HT1080 (cell line): Measurements from ENCODE around the gene SLC25A40. TPM values are rescaled to one million over a fixed set of nuclear protein-coding genes. Genes with fewer than 3 reads are reported as not detected.
A peak's percentile ranks its signal among the peaks of the same experiment; 100 is the strongest.
"Not testable (repeated sequence)": the region's sequence is repeated elsewhere in the genome, so short reads cannot be mapped to it uniquely, and the experiment has no call there.

Source experiments
- DNase-seq: peaks from one replicate; pipeline ENCODE4 v3.0.0-alpha.2; 2015; ENCODE audit warnings: low read depth
- polyA plus RNA-seq, 2 experiments: library from polyadenylated mRNA; depleted of rRNA; stranded (reverse); fragments of >200 nt; gene quantifications; 2 replicates each; pipeline ENCODE4 v1.2.3, GENCODE V29; 2015
- total RNA-seq: library from RNA; depleted of rRNA; stranded (reverse); fragments of >200 nt; shearing (Covaris generic); gene quantifications from 2 replicates; pipeline ENCODE4 v1.2.3, GENCODE V29; 2014; rRNA removed

Gene SLC25A40, protein sequence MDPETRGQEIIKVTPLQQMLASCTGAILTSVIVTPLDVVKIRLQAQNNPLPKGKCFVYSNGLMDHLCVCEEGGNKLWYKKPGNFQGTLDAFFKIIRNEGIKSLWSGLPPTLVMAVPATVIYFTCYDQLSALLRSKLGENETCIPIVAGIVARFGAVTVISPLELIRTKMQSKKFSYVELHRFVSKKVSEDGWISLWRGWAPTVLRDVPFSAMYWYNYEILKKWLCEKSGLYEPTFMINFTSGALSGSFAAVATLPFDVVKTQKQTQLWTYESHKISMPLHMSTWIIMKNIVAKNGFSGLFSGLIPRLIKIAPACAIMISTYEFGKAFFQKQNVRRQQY
- 7.6 and 7.9 TPM in 2 replicates for total RNA-seq
- 14.8 and 18.1 TPM in 2 replicates for polyA plus RNA-seq (2015; cell fraction: cytosol; rRNA removed)
- polyA plus RNA-seq (2015; cell fraction: nucleus; rRNA removed): 39.2 and 64.1 TPM in 2 replicates

DNA sequence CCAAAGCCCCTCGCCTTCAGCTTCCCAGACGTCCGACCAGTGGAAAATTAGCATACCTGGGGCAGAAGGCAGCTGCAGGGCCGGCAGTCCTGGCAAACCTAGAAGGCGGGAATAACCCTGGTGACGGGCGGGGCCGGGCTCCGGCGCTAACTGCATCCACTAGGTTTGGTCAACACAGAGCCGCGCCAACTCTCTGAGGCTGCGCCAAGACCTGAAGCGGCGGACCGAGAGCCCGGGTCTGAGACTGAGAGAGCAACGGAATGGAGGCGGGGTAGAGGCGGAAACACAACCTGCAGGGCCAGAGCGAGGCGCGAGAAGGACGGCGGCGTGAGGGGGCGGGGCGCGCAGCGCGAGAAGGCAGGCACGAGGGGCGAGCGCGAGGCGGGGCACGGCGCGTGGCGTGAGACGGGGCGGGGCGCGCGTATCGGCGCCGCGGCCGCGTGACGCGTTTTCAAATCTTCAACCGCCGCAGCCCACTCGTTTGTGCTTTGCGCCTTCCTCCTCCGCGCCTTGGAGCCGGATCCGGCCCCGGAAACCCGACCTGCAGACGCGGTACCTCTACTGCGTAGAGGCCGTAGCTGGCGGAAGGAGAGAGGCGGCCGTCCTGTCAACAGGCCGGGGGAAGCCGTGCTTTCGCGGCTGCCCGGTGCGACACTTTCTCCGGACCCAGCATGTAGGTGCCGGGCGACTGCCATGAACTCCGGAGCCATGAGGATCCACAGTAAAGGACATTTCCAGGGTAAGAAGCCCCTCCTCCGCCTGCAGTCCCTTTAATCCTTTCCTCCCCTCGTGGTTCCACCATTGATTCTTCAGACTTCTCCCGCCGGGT is at the start of gene SLC25A40, which contains the start of gene DBF4:
Gene SLC25A40 (minus strand): TSS at position 321 of the 829 bp plus-strand sequence. CDS start 17,633 bp downstream, outside the sequence.
Gene DBF4 (plus strand): TSS at position 454 of the 829 bp plus-strand sequence. CDS start 240 bp downstream, at position 694.
- peak; percentile 96 for DNase-seq

DNA sequence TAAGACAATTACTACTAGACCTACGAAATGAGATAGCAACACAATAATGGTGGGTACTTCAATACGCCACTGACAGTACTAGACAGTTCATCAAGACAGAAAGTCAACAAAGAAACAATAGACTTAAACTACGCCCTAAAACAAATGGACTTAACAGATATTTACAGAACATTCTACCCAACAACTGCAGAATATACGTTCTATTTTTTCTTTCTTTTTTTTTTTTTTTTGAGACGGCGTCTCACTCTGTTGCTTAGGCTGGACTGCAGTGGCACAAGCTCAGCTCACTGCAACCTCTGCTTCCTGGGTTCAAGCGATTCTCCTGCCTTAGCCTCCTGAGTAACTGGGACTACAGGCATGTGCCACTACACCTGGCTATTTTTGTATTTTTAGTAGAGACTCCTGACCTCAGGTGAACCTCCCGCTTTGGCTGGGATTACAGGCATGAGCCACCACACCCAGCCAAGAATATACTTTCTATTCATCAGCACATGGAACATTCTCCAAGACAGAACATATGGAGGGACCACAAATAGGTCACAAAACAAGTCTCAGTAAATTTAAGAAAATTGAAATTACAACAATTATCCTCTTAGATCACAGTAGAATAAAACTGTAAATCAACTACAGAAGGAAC is 46.7 kb upstream of the SLC25A40 start:
- not testable (repeated sequence) for DNase-seq

DNA sequence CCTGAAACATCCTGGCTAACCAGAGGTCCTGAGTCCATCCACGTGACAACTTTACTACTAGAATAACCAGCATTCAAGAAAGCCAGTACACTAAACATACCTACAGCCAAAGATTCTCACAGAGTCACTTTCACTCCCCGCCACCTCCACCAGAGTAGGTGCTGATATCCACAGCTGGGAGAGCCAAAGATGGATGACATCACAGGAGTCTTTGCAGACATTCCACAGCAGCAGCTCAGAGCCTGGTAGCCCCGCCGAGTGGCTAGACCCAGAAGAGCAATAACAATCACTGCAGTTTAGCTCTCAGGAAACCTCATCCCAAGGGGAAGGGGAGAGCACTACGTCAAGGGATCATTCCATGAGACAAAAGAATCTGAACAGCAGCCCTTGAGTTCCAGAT is 44.4 kb upstream of the SLC25A40 start:
- DNase-seq: no peak

DNA sequence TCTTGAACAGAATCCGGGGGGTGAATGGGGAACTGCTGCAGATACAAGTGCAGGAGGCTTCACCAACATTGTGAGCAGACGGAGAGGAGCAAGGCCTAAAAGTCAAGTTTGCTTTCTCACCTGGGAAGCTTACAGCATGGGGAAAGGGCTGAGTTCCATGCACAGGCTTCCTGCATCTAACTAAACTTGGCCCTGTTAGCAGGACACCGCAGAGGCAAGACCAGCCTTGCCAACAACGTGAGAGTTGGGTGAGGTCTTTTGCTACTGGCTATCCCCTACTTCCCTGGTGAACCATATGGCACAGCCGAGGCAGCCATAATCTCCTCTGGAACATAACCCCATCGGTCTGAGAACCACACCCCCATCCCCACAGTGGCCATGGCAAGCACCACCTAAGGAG is 43.7 kb upstream of the SLC25A40 start:
- DNase-seq: no peak

DNA sequence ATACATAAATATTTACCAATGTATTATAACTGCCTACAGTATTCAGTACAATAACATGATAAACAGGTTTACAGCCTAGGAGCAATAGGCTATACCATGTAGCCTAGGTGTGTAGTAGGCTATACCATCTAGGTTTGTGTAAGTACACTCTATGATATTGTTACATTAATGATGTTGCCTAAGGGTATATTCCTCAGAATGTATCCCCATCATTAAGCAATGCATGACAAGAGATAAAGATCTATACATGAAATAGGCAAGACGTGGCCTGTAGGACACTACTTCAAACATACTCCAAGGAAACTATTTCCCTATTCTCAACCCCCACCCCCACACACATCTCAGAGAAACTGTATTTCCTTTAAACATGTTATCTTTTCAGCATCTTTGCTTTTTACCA is 42.6 kb upstream of the SLC25A40 start:
- DNase-seq: no peak

DNA sequence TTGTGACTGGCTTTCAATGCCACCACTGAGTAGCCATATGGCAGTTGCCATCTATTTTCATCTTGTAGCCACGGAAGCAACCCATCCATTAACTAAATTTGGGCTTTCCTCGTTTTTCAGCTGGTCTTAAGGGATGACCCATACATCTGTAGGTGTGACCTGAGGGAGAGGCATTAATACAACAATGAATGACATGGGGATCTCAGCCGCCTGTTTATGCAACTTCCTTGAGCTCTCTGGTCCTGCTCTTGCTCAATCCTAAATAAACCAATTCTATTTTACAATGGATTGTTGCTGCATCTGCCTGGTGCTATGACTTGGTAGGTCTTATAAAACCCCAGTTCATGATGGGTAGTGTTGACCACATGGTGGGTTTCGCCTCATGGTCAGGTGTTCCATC is 36.0 kb upstream of the SLC25A40 start:
- no peak for DNase-seq

DNA sequence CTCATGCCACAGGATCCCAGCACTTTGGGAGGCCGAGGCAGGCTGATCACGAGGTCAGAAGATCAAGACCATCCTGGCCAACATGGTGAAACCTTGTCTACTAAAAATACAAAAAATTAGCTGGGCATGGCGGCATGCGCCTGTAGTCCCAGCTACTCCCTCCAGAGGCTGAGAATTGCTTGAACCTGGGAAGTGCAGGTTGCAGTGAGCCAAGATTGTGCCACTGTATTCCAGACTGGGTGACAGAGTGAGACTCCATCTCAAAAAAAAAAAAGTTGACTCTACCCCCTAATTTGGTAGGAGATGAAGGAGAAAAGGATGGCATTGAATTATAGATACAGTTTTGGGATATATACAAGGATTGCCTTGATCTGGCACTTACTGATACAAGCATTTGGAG is 32.7 kb upstream of the SLC25A40 start:
- not testable (repeated sequence) for DNase-seq

DNA sequence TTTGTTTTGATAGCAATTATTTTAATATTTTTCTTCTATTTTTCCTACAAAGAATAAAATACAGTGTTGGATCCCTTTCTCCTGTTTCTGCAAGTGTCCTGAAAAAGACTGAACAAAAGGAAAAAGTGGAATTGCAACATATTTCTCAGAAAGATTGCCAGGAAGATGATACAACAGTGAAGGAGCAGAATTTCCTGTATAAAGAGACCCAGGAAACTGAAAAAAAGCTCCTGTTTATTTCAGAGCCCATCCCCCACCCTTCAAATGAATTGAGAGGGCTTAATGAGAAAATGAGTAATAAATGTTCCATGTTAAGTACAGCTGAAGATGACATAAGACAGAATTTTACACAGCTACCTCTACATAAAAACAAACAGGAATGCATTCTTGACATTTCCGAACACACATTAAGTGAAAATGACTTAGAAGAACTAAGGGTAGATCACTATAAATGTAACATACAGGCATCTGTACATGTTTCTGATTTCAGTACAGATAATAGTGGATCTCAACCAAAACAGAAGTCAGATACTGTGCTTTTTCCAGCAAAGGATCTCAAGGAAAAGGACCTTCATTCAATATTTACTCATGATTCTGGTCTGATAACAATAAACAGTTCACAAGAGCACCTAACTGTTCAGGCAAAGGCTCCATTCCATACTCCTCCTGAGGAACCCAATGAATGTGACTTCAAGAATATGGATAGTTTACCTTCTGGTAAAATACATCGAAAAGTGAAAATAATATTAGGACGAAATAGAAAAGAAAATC is 31.2 kb upstream of the SLC25A40 start:
- not testable (repeated sequence) for DNase-seq

DNA sequence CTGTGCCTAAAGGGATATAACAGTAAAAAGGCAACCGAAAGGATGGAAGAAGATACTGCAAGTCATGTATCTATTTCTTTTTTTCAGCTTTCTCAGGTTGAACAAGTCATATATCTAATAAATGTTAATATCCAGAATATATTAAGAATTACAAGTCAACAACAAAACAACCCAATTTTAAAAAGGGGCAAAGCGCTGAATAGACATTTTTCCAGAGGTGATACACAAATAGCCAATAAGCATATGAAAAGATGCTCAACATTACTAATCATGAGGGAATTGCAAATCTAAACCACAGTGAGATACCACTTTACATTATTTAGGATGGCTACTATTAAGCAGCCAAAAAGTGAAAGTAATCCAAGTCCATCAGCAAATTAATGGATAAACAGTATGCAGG is 23.1 kb upstream of the SLC25A40 start:
- no peak for DNase-seq

DNA sequence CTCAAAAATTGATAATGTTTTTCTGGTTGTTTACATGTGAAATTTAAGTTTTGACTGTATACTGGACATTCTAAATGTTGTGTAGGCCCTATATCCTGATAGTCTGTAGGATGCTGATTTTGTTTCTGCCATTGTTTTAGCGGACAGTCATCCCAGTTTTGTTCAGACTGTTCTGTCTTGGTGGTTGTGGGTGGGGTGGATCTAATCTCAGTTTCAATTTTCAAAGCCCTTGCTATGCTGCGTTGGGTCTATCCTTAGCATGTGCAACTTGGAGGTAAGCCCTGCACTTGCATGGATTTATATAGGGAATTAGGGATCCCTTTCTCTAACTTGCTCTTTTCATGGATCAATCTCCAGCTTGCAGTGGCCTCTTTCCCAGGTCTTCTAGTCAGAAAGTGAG is 19.2 kb upstream of the SLC25A40 start:
- DNase-seq: no peak

DNA sequence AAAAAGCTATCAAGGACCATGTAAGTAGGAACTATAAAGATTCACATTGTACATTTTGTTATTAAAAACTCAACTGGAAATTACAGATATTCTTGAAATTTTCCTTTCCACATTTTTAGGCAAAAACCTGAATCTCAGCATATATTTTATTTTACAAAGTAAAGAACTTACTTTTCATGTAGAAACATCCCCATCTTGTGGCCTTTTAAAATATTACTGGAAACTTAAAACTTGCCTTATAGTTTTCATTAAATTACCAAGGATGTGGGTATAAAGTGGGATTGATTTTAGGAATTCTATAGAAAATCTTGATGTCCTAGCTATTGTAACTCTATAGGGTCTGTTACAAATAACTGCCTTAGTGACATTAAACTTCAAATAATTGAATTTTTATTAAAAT is 10.7 kb upstream of the SLC25A40 start:
- peak; percentile 20 for DNase-seq

DNA sequence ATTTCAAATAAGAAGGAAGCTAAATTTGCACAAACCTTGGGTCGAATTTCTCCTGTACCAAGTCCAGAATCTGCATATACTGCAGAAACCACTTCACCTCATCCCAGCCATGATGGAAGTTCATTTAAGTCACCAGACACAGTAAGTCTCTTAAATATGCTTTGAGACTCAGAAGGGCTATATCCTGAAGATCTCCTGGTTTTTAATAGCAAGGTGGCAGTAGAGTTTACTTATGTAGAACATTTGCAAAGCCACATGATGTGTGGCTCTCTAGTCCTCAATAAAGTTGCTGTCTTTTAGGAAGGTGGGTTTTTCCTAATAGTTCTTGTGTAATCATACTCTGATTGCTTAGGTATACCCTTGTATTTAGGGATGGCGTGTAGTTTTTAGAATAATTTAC is 8.9 kb upstream of the SLC25A40 start:
- no peak for DNase-seq

DNA sequence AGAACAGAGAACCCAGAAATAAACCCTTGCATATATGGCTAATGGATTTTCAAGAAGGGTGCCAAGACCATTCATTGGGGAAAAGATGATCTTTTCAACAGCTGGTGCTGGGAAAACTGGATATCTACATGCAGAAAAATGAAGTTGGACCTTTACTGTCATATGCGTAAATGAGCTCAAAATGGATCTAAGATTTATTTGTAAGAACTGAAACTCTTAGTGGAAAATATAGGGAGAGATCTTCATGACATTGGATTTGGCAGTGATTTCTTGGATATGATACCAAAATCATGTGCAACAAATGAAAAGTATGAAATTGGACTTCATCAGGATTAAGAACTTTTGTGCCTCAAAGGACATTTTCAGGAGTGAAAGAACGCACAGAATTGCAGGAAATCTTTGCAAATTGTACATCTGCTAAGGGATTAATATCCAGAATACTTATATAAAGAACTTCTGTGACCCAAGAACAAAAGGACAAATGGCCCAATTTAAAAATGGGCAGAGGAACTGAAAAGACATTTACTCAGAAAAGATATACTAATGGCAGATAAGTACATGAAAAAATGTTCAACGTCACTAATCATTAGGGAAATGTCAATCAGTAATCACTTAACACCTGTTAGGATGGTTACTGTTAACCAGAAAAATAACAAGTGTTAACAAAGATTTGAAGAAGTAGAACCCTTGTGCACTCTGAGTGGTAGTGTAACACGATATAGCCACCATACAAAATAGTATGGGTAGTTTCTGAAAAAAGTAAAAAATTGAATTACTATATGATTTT is 6.2 kb upstream of the SLC25A40 start:
- DNase-seq: no peak

DNA sequence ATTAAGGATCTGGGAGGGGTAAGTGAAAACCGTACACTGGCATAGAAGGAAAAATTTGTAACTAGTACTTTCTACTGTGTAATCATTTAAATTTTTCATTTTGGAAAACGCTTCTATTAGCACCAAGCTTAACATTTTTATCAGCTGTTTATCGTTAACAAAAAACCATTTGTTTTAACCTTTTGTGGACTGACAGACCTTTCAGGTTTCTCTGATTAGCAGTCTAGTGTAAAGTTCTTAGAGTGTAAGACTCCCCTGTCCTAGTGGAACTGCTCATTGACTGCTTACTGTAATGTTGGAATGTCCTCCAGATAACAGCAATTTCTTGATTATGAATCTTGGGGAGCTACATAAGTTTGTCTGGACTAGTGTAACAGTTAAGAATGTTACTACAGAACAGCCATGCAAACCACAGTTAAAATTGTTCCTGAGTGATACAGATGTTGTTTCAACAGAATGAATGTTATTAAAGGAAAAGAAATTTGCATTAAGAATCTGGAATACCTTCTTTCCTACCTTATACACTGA is 2.1 kb upstream of the SLC25A40 start:
- no peak for DNase-seq

DNA sequence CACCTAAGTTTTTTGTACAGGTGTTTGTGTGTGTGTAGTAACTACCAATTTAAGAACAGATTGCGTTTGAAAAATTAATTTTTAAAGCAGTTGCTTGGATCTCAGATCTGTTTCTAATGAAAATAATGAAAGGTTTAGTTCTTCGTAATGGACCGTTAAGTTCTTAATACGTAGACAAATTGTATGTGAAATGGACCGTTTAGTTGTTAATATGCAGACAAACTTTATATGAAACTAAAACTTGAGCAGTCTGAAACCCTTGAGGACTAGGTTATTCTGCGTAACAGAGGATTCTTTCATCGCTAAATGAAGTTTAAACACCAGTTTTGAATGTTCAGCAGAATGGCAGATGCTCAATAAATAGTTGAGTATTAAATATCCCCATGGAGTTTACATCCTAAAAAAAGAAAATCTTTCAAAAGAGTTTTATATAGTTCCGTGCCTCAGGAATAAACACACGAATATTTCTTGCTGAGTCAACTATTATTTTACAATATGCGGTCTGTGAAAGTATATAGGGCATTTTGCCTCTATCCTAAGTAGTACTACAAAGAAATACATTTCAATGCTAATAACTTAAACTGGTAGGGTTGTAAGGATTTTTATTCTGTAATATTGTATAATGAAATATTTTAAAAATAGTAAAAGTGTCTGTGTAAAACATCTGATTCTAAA is 1.3 kb upstream of the SLC25A40 start:
- DNase-seq: no peak

DNA sequence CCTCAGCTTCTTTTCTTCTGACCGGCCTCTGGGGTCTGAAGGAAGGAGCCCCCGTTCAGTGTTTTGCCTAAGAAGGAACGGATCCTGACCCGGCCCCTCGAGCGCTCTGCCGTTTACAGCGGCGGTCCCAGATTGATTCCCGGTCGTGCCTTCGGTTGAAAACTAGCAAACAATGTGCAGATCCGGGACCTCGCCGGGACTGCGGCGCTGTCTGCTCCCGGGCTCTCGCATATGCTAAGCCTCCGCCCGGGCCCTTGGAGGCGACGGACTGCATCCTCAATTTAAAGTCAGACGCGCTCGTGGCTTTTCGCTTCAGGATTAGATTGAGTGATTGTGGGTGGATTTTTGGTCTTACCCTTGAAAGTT is 692 bp upstream of the SLC25A40 start:
- no peak for DNase-seq

DNA sequence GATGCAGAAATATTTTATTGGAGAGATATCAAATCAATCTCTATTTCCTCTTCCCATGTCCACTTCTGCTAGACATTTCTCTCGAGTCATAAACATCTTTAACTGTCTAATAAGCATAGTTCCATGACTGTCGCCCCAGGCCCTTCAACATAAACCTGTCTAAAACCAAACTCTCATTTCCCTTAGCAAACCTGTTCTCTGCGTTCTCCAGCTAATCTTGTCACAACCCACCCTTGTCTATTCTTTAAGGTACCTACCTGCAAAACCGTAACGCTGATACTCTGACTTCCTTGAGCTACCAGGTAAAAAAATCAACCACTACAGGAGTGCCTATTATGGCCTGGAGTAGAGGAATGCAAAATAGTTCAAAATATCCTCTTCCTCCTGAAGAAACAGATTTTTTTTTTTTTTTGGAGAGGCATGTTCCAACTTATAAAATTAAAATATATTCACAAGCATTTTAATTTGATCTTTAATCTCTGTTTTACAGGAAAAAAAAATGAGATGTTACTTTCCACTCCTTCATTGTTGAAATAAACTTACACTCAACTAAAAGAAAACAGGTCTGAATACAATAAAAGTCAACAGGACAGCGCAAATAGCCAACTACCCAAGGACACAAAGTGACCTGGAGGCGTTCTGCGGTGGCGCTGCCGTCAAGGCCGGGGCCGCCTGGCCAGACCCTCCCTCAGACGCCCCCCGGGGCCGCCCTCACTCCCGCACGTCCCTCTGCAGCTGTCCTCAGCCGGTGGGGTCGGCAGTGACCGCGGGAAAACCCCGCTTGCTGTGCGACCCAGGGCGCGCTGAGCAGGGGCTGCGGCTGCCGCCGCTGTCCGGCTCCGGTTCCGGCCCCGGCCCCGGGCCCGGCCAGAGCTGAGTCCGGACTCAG is 765 bp downstream of the SLC25A40 start:
- no peak for DNase-seq

DNA sequence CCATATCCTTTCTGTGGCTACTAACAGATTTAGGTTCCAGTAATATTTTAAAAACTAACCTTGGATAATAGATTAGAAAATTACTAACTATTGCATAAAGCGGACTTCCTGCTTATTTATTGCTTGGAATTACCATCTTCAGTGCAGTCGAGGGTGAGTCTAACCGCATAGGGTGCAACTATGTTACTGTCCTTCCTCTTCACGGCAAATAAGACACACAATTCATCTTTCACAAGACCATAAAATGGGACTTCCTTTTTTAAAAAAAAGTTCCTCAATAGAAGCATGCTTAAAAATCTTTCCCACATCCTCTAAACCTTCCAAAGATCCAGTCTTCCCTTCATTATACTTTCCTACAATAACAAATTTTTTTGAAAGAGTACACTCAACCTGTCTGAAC is 2.1 kb downstream of the SLC25A40 start:
- no peak for DNase-seq
